Neural progenitor cell (in vitro differentiated cells): ENCODE data around the gene TAC3. TPM values are rescaled to one million over a fixed set of nuclear protein-coding genes. Genes with fewer than 3 reads are reported as not detected.

ENCODE experiments used
- DNase-seq: peaks from one replicate; pipeline ENCODE4 v3.0.0-alpha.2; 2016; ENCODE audit warnings: low spot score
- H2AFZ ChIP-seq: fragments of 200-600 bp; sonication (generic); replicated peaks from 2 replicates; pipeline ENCODE4 v1.6.1; 2016; ENCODE audit warnings: antibody characterized with exemption
- H3F3A ChIP-seq: fragments of 200-600 bp; sonication (generic); 2 replicates; pipeline ENCODE4 v1.6.1; 2016; ENCODE audit warnings: antibody characterized with exemption, low read depth
- H3K27ac ChIP-seq: fragments of 200-600 bp; sonication (generic); 2 replicates; pipeline ENCODE4 v1.5.1; 2016; ENCODE audit warnings: mild to moderate bottlenecking
- H3K27me3 ChIP-seq: fragments of 200-600 bp; sonication (generic); 2 replicates; pipeline ENCODE4 v1.6.1; 2016; ENCODE audit warnings: mild to moderate bottlenecking, moderate library complexity
- H3K36me3 ChIP-seq: fragments of 200-600 bp; sonication (generic); 2 replicates; pipeline ENCODE4 v1.5.1; 2016
- H3K4me1 ChIP-seq: fragments of 200-600 bp; sonication (generic); 2 replicates; pipeline ENCODE4 v1.6.1; 2016; ENCODE audit warnings: mixed run types
- H3K4me2 ChIP-seq: fragments of 200-600 bp; sonication (generic); 2 replicates; pipeline ENCODE4 v1.6.1; 2016
- H3K4me3 ChIP-seq: fragments of 200-600 bp; sonication (generic); 2 replicates; pipeline ENCODE4 v1.5.1; 2016
- H3K79me2 ChIP-seq: fragments of 200-600 bp; sonication (generic); 2 replicates; pipeline ENCODE4 v1.6.1; 2016; ENCODE audit warnings: low read depth
- H3K9ac ChIP-seq: fragments of 200-600 bp; sonication (generic); 2 replicates; pipeline ENCODE4 v1.6.1; 2016
- H3K9me3 ChIP-seq: fragments of 200-600 bp; sonication (generic); 2 replicates; pipeline ENCODE4 v1.5.1; 2016; ENCODE audit warnings: low read depth
- H4K20me1 ChIP-seq: fragments of 200-600 bp; sonication (generic); 2 replicates; pipeline ENCODE4 v1.6.1; 2016; ENCODE audit warnings: low read depth
- H3K27ac Mint-ChIP-seq: 3 replicates; pipeline ENCODE4 v1.8.0; 2021; ENCODE audit warnings: mixed read lengths
- H3K27me3 Mint-ChIP-seq: 2 replicates; pipeline ENCODE4 v1.8.0; 2022; ENCODE audit warnings: low read depth, mild to moderate bottlenecking, inconsistent platforms, moderate library complexity, mixed read lengths; ENCODE audit not compliant: insufficient read depth
- H3K36me3 Mint-ChIP-seq: 3 replicates; pipeline ENCODE4 v1.8.0; 2021; ENCODE audit warnings: mixed read lengths
- H3K4me1 Mint-ChIP-seq: 3 replicates; pipeline ENCODE4 v1.8.0; 2021; ENCODE audit warnings: mixed read lengths
- H3K4me3 Mint-ChIP-seq: 3 replicates; pipeline ENCODE4 v1.8.0; 2021; ENCODE audit warnings: mild to moderate bottlenecking, moderate library complexity, mixed read lengths
- H3K9me3 Mint-ChIP-seq: 3 replicates; pipeline ENCODE4 v1.8.0; 2020; ENCODE audit warnings: mixed read lengths
- CTCF ChIP-seq: fragments of 200-600 bp; sonication (generic); IDR thresholded peaks from 2 replicates; pipeline ENCODE4 v1.5.1; 2017; ENCODE audit warnings: antibody characterized with exemption, mild to moderate bottlenecking
- EZH2 ChIP-seq: fragments of 200-600 bp; sonication (generic); IDR thresholded peaks from 2 replicates; pipeline ENCODE4 v1.6.1; 2017; ENCODE audit warnings: antibody characterized with exemption, mild to moderate bottlenecking, moderate library complexity
- EZH2phosphoT487 ChIP-seq: fragments of 200-600 bp; sonication (generic); IDR thresholded peaks from 2 replicates; pipeline ENCODE4 v1.6.1; 2017; ENCODE audit warnings: antibody characterized with exemption
- total RNA-seq: library from RNA; depleted of rRNA; stranded (reverse); fragments of >200 nt; gene quantifications from 2 replicates; pipeline ENCODE4 v1.2.3, GENCODE V29; 2015; ENCODE audit warnings: low replicate concordance

The TAC3 gene
- total RNA-seq, 1 donor from 2014 or later: 6.0 TPM

DNA sequence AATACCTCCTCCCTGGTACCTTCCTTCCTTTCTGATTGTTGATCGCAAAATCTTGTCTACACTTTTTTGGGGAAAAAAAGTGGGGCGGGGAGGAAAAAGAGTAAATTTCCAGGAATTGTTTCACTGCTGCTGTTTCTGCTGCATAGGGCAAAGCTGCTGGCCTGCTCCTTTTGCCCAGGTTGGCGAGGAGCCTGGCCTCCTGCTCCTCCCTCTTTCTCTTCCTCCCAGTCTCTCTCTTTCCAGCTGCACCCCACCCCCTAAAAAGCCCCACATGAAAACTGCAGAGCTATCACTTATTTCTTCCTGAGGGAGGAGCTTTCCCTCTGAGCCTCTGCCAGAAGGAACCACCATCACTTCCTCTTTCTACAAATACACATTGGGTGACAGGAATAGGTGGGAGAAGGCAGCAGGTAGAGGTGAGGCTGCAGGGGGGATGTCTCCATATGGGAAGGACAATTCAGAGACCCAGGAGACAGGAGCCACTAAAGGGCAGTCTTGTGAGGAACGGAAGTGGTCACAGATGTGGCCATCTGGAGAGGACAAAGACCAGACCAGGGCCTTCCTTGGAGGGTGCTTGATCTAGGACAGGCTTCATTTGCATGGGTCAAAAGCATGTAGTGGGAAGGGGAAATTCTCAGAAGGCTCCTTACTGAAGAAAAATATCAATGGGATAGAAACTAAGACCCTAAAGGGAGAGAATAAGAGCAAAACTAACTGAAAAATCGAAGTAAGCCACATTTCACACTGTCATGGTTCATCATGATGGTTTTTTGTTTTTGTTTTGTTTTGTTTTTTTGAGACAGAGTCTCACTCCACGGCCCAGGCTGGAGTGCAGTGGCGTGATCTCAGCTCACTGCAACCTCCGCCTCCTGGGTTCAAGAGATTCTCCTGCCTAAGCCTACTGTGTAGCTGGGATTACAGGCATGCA is 24.7 kb downstream of the TAC3 start:
- H3K9ac ChIP-seq: no peak overlapping the region
- H2AFZ ChIP-seq: no peak overlapping the region
- no peaks in the 10 kb centered on the region for H3K79me2 ChIP-seq
- H3F3A ChIP-seq: no peaks in the 10 kb centered on the region
- TF ChIP-seq CTCF (no peak), EZH2phosphoT487 (no peak), EZH2 (no peak)
- H4K20me1 ChIP-seq: no peaks in the 10 kb centered on the region
- no peaks in the 10 kb centered on the region for H3K9me3 Mint-ChIP-seq
- H3K9me3 ChIP-seq: no peaks in the 10 kb centered on the region
- peaks cover 3% of the 10 kb centered on the region for H3K4me1 Mint-ChIP-seq
- DNase-seq: no peak
- peaks cover 9% of the 10 kb centered on the region for H3K36me3 Mint-ChIP-seq
- H3K27ac Mint-ChIP-seq: no peak overlapping the region
- H3K27me3 Mint-ChIP-seq: no peaks in the 10 kb centered on the region
- H3K4me1 ChIP-seq: no peaks in the 10 kb centered on the region
- H3K4me3 Mint-ChIP-seq: no peak overlapping the region
- no peak overlapping the region for H3K4me3 ChIP-seq
- H3K27me3 ChIP-seq: no peaks in the 10 kb centered on the region
- H3K36me3 ChIP-seq: no peaks in the 10 kb centered on the region
- no peak overlapping the region for H3K4me2 ChIP-seq
- H3K27ac ChIP-seq: no peak overlapping the region

DNA sequence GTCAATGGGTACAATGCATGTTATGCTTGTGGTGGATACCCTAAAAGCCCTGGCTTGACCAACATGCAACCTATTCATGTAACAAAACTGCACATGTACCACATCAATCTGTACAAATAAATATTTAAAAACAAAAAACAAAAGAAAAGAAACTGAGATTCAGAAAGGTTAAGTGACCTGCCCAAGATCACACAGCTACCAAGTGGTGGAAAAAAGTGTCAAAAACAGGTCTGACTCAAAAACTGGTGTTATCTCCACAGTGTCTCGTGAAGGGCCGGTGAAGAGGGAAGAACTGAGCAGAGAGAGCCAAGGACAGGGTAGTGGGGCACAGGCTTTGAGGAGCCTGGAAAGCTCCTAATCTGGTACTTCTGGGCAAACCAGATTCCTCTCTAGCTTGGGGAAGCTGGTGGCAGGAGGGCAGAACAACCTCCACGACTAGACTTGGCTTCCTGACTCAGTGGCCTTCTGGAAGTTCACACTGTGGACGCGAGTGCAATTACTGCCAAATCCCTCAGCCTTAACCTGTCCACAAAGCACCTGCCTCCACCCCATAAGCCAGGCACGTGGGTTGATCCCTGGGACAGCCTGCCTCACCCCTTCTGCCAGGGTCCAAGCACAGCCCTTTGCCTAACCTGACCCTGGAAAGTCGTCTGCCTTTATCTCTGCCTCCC is 25.5 kb downstream of the TAC3 start:
- Histone ChIP-seq H3F3A (no peaks in the 10 kb centered on the region), H3K4me1 (no peaks in the 10 kb centered on the region), H3K4me3 (no peak overlapping the region), H3K36me3 (no peaks in the 10 kb centered on the region), H3K9ac (no peak overlapping the region), H4K20me1 (no peaks in the 10 kb centered on the region), H2AFZ (no peak overlapping the region), H3K79me2 (no peaks in the 10 kb centered on the region), H3K9me3 (no peaks in the 10 kb centered on the region), H3K27ac (no peak overlapping the region), H3K27me3 (no peaks in the 10 kb centered on the region), H3K4me2 (no peak overlapping the region)
- H3K27me3 Mint-ChIP-seq: no peaks in the 10 kb centered on the region
- no peak for TF ChIP-seq EZH2phosphoT487
- no peak for TF ChIP-seq EZH2
- no peak for TF ChIP-seq CTCF
- H3K27ac Mint-ChIP-seq: no peak overlapping the region
- H3K36me3 Mint-ChIP-seq: peaks cover 2% of the 10 kb centered on the region
- peaks cover 3% of the 10 kb centered on the region for H3K4me1 Mint-ChIP-seq
- no peak overlapping the region for H3K4me3 Mint-ChIP-seq
- H3K9me3 Mint-ChIP-seq: no peaks in the 10 kb centered on the region
- no peak for DNase-seq

- H3K36me3 Mint-ChIP-seq: peaks cover 2% of the 10 kb centered on the region
- no peaks in the 10 kb centered on the region for H3K9me3 Mint-ChIP-seq
- Histone ChIP-seq H4K20me1 (no peaks in the 10 kb centered on the region), H3K9me3 (no peaks in the 10 kb centered on the region), H3K4me3 (no peak overlapping the region), H2AFZ (no peak overlapping the region), H3K79me2 (no peaks in the 10 kb centered on the region), H3K36me3 (no peaks in the 10 kb centered on the region), H3K9ac (no peak overlapping the region), H3K27me3 (no peaks in the 10 kb centered on the region), H3K4me2 (no peak overlapping the region), H3K4me1 (no peaks in the 10 kb centered on the region), H3F3A (no peaks in the 10 kb centered on the region), H3K27ac (no peak overlapping the region)
- peaks cover 3% of the 10 kb centered on the region for H3K4me1 Mint-ChIP-seq
- no peak overlapping the region for H3K27ac Mint-ChIP-seq
- H3K4me3 Mint-ChIP-seq: no peak overlapping the region
- no peak for DNase-seq
- no peaks in the 10 kb centered on the region for H3K27me3 Mint-ChIP-seq
- TF ChIP-seq EZH2 (no peak), CTCF (no peak), EZH2phosphoT487 (no peak)
Measured at GRCh38 chr12:56989861-56990610, 26.3 kb downstream of the TAC3 start.
